Erythroblast (primary cell): ENCODE data around the gene CATSPER4.

Experiments used
- GATA1 ChIP-seq: IDR thresholded peaks from 2 replicates; pipeline ENCODE4 v1.6.1; 2011; ENCODE audit warnings: low read depth, mild to moderate bottlenecking, control low read depth, low read length, moderate library complexity
- POLR2A ChIP-seq: IDR thresholded peaks from 2 replicates; pipeline ENCODE4 v1.6.1; 2011; ENCODE audit warnings: mild to moderate bottlenecking, low read length

DNA sequence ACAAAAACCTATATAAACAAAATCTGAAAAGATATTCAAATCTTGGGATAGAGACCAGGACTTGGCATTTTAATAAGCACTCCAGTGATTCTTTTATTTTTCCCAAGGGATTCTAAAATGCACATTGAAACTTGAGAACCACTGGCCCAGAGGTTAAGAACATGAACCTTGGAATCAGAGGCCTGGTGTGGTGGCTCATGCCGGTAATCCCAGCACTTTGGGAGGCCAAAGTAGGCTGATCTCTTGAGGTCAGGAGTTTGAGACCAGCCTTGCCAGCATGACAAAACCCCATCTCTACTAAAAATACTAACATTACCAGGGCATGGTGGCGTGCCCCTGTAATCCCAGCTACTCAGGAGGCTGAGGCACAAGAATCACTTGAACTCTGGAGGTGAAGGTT, 30.7 kb downstream of the CATSPER4 start:
- TF ChIP-seq POLR2A = no peak
- TF ChIP-seq GATA1 = no peak
